ENCODE measurements around the gene SPI1.

- TF ChIP-seq, protein P1, sequence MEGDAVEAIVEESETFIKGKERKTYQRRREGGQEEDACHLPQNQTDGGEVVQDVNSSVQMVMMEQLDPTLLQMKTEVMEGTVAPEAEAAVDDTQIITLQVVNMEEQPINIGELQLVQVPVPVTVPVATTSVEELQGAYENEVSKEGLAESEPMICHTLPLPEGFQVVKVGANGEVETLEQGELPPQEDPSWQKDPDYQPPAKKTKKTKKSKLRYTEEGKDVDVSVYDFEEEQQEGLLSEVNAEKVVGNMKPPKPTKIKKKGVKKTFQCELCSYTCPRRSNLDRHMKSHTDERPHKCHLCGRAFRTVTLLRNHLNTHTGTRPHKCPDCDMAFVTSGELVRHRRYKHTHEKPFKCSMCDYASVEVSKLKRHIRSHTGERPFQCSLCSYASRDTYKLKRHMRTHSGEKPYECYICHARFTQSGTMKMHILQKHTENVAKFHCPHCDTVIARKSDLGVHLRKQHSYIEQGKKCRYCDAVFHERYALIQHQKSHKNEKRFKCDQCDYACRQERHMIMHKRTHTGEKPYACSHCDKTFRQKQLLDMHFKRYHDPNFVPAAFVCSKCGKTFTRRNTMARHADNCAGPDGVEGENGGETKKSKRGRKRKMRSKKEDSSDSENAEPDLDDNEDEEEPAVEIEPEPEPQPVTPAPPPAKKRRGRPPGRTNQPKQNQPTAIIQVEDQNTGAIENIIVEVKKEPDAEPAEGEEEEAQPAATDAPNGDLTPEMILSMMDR (tag by site-specific recombination; IDR thresholded peaks at IDR 0.05): no peak
- TF ChIP-seq ZNF335 (tag by site-specific recombination; conservative IDR thresholded peaks at IDR 0.05) (no peak), YY1 (tag by site-specific recombination; IDR thresholded peaks at IDR 0.05) (no peak), ZNF146 (tag by site-specific recombination; IDR thresholded peaks at IDR 0.05) (no peak), ZBTB11 (tag by site-specific recombination; conservative IDR thresholded peaks at IDR 0.05; ENCODE audit: low read depth) (no peak)
Observed at GRCh38 chr11:47337229-47337924, 41.0 kb downstream of the SPI1 start.

Data from HEK293 (cell line).